Sigmoid colon (tissue), 4 donors: ENCODE measurements around the gene COL5A2.

ENCODE experiments used
- EP300 ChIP-seq, 4 donors: sonication (generic); formaldehyde crosslinking; IDR thresholded peaks; one replicate each; pipeline ENCODE4 v1.6.1; 2017; ENCODE audit warnings: antibody characterized with exemption in 4 of 4
- POLR2A ChIP-seq, 2 donors: fragments of 450-650 bp; IDR thresholded peaks; one replicate each; pipeline ENCODE4 v1.6.1; 2016; ENCODE audit warnings: antibody characterized with exemption in 2 of 2, mild to moderate bottlenecking in 2 of 2, moderate library complexity in 2 of 2
- POLR2AphosphoS5 ChIP-seq, 4 donors: sonication (generic); formaldehyde crosslinking; IDR thresholded peaks; one replicate each; pipeline ENCODE4 v1.6.1; 2017; ENCODE audit warnings: antibody characterized with exemption in 4 of 4
- TF ChIP-seq, protein P1 (sequence below), 4 experiments: fragments of 450-650 bp in 3 of 4; fragments of 200-600 bp in 1 of 4; IDR thresholded peaks; one replicate each; pipeline ENCODE4 v1.5.1; 2016 to 2019; ENCODE audit warnings: antibody characterized with exemption in 4 of 4, mild to moderate bottlenecking in 3 of 4, moderate library complexity in 2 of 4

DNA sequence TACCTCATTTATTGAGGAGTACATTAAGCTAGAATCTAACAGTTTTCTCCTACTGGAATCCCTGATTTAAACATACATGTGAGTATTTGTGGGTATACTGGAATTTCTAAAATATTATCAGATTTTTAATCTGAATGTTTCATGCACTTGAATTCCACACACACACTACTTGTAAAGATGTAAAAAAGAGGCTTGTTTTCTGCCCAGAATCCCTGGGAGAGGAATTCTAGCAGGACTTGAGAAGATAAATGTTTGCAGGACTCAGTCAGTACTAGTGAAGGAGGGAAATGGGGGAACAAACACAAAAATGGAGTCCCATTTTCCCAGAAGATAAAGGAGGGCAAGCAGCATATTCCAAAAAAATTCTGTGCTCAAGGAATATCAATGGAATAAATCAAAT, 17.0 kb downstream of the COL5A2 start:
- TF ChIP-seq, protein P1, sequence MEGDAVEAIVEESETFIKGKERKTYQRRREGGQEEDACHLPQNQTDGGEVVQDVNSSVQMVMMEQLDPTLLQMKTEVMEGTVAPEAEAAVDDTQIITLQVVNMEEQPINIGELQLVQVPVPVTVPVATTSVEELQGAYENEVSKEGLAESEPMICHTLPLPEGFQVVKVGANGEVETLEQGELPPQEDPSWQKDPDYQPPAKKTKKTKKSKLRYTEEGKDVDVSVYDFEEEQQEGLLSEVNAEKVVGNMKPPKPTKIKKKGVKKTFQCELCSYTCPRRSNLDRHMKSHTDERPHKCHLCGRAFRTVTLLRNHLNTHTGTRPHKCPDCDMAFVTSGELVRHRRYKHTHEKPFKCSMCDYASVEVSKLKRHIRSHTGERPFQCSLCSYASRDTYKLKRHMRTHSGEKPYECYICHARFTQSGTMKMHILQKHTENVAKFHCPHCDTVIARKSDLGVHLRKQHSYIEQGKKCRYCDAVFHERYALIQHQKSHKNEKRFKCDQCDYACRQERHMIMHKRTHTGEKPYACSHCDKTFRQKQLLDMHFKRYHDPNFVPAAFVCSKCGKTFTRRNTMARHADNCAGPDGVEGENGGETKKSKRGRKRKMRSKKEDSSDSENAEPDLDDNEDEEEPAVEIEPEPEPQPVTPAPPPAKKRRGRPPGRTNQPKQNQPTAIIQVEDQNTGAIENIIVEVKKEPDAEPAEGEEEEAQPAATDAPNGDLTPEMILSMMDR (IDR thresholded peaks at IDR 0.05), result no peak
- TF ChIP-seq POLR2A (IDR thresholded peaks at IDR 0.05), result no peak
- no peak for TF ChIP-seq POLR2AphosphoS5 (IDR thresholded peaks at IDR 0.05)
- TF ChIP-seq EP300 (IDR thresholded peaks at IDR 0.05), result no peak
